H9 (cell line): Measurements from ENCODE around the gene HAUS7. TPM values are rescaled to one million over a fixed set of nuclear protein-coding genes. Genes with fewer than 3 reads are reported as not detected.

ENCODE experiments used
- DNase-seq: peaks from one replicate; pipeline ENCODE4 v3.0.0-alpha.2; 2017
- H2AFZ ChIP-seq: one replicate; pipeline ENCODE4 v1.6.1; 2013; ENCODE audit warnings: mild to moderate bottlenecking, low read length, control low read depth, moderate library complexity
- H2AK5ac ChIP-seq: 2 replicates; pipeline ENCODE4 v1.6.1; 2013; ENCODE audit warnings: low read length, control low read depth, mixed read lengths; ENCODE audit not compliant: insufficient read length
- H2BK120ac ChIP-seq: one replicate; pipeline ENCODE4 v1.6.1; 2013; ENCODE audit warnings: low read depth, mild to moderate bottlenecking, low read length, control low read depth, inconsistent platforms; ENCODE audit not compliant: poor library complexity, severe bottlenecking
- H2BK12ac ChIP-seq: 2 replicates; pipeline ENCODE4 v1.6.1; 2013; ENCODE audit warnings: low read length, control low read depth, mixed read lengths, low read depth; ENCODE audit not compliant: insufficient read length
- H2BK15ac ChIP-seq: 2 replicates; pipeline ENCODE4 v1.6.1; 2013; ENCODE audit warnings: low read depth, low read length, control low read depth
- H2BK20ac ChIP-seq: one replicate; pipeline ENCODE4 v1.6.1; 2013; ENCODE audit warnings: low read depth, mild to moderate bottlenecking, low read length, control low read depth, inconsistent platforms; ENCODE audit not compliant: poor library complexity, severe bottlenecking
- H2BK5ac ChIP-seq: 2 replicates; pipeline ENCODE4 v1.6.1; 2013; ENCODE audit warnings: low read length, control low read depth, mixed read lengths; ENCODE audit not compliant: insufficient read length
- H3K14ac ChIP-seq: 2 replicates; pipeline ENCODE4 v1.6.1; 2013; ENCODE audit warnings: low read length, control low read depth; ENCODE audit not compliant: insufficient read depth
- H3K18ac ChIP-seq: 2 replicates; pipeline ENCODE4 v1.6.1; 2013; ENCODE audit warnings: low read depth, mild to moderate bottlenecking, mixed read lengths, low read length, control low read depth; ENCODE audit not compliant: insufficient read length
- H3K23ac ChIP-seq: 2 replicates; pipeline ENCODE4 v1.6.1; 2013; ENCODE audit warnings: low read length, control low read depth, mixed read lengths, low read depth; ENCODE audit not compliant: insufficient read length
- H3K23me2 ChIP-seq: 2 replicates; pipeline ENCODE4 v1.6.1; 2013; ENCODE audit warnings: low read depth, mild to moderate bottlenecking, mixed read lengths, low read length, control low read depth; ENCODE audit not compliant: insufficient read length, poor library complexity, severe bottlenecking
- H3K27ac ChIP-seq: 2 replicates; pipeline ENCODE4 v1.5.1; 2013; ENCODE audit warnings: low read length, control low read depth, mixed read lengths, low read depth; ENCODE audit not compliant: insufficient read length
- H3K27me3 ChIP-seq: 2 replicates; pipeline ENCODE4 v1.6.1; 2013; ENCODE audit warnings: low read length, control low read depth, inconsistent platforms; ENCODE audit not compliant: insufficient read depth
- H3K4ac ChIP-seq: 2 replicates; pipeline ENCODE4 v1.6.1; 2013; ENCODE audit warnings: low read depth, mild to moderate bottlenecking, control low read depth, inconsistent platforms, low read length, moderate library complexity
- H3K4me1 ChIP-seq: 2 replicates; pipeline ENCODE4 v1.6.1; 2013; ENCODE audit warnings: low read length, control low read depth, inconsistent platforms; ENCODE audit not compliant: insufficient read depth
- H3K4me2 ChIP-seq: 2 replicates; pipeline ENCODE4 v1.6.1; 2013; ENCODE audit warnings: low read length, control low read depth, mixed read lengths; ENCODE audit not compliant: insufficient read length, insufficient read depth
- H3K56ac ChIP-seq: 2 replicates; pipeline ENCODE4 v1.6.1; 2013; ENCODE audit warnings: low read depth, mild to moderate bottlenecking, mixed read lengths, low read length, control low read depth; ENCODE audit not compliant: insufficient read length
- H3K79me1 ChIP-seq: 2 replicates; pipeline ENCODE4 v1.6.1; 2013; ENCODE audit warnings: low read depth, mild to moderate bottlenecking, moderate library complexity, low read length, control low read depth, inconsistent platforms; ENCODE audit not compliant: insufficient read depth, poor library complexity, severe bottlenecking
- H3K79me2 ChIP-seq: 2 replicates; pipeline ENCODE4 v1.6.1; 2013; ENCODE audit warnings: low read length, control low read depth, inconsistent platforms; ENCODE audit not compliant: insufficient read depth
- H3K9ac ChIP-seq: 2 replicates; pipeline ENCODE4 v1.6.1; 2013; ENCODE audit warnings: low read length, control low read depth, mixed read lengths; ENCODE audit not compliant: insufficient read length; ENCODE audit errors: extremely low read depth
- H3K9me3 ChIP-seq: one replicate; pipeline ENCODE4 v1.6.1; 2013; ENCODE audit warnings: low read depth, low read length, inconsistent platforms; ENCODE audit not compliant: control insufficient read depth
- H3T11ph ChIP-seq: one replicate; pipeline ENCODE4 v1.6.1; 2013; ENCODE audit warnings: mild to moderate bottlenecking, low read length, control low read depth, inconsistent platforms
- H4K20me1 ChIP-seq: one replicate; pipeline ENCODE4 v1.6.1; 2013; ENCODE audit not compliant: control insufficient read depth, insufficient read length, insufficient read depth
- H4K5ac ChIP-seq: 2 replicates; pipeline ENCODE4 v1.6.1; 2013; ENCODE audit warnings: low read depth, mild to moderate bottlenecking, mixed read lengths, low read length, control low read depth; ENCODE audit not compliant: insufficient read length
- H4K8ac ChIP-seq: replicated peaks from 2 replicates; pipeline ENCODE4 v1.6.1; 2013; ENCODE audit warnings: low read length, control low read depth, mixed read lengths, low read depth; ENCODE audit not compliant: insufficient read length
- H4K91ac ChIP-seq: 2 replicates; pipeline ENCODE4 v1.6.1; 2013; ENCODE audit warnings: low read depth, mild to moderate bottlenecking, moderate library complexity, mixed read lengths, low read length, control low read depth; ENCODE audit not compliant: insufficient read length
- H3K27ac Mint-ChIP-seq, 3 experiments: 2 replicates in 2 of 3; 3 replicates in 1 of 3; pipeline ENCODE4 v1.8.0; 2020 to 2021; ENCODE audit warnings: mixed read lengths in 3 of 3, mild to moderate bottlenecking in 1 of 3, moderate library complexity in 1 of 3
- H3K27me3 Mint-ChIP-seq: 2 replicates; pipeline ENCODE4 v1.8.0; 2021; ENCODE audit warnings: low read depth, mild to moderate bottlenecking, moderate library complexity, mixed read lengths
- H3K36me3 Mint-ChIP-seq, 3 experiments: 2 replicates in 2 of 3; 3 replicates in 1 of 3; pipeline ENCODE4 v1.8.0; 2020 to 2021; ENCODE audit warnings: low read depth in 3 of 3, mixed read lengths in 3 of 3; ENCODE audit not compliant: insufficient read depth in 1 of 3
- H3K4me1 Mint-ChIP-seq, 2 experiments: 2 replicates each; pipeline ENCODE4 v1.8.0; 2020; ENCODE audit warnings: mixed read lengths in 2 of 2
- H3K4me3 Mint-ChIP-seq, 2 experiments: 2 replicates in 1 of 2; 3 replicates in 1 of 2; pipeline ENCODE4 v1.8.0; 2020 to 2021; ENCODE audit warnings: mild to moderate bottlenecking in 2 of 2, mixed read lengths in 2 of 2, moderate library complexity in 1 of 2
- H3K9me3 Mint-ChIP-seq, 2 experiments: 2 replicates in 1 of 2; 3 replicates in 1 of 2; pipeline ENCODE4 v1.8.0; 2020; ENCODE audit warnings: mild to moderate bottlenecking in 2 of 2, mixed read lengths in 2 of 2, moderate library complexity in 1 of 2
- CTCF ChIP-seq: fragments of 200-600 bp; sonication (generic); conservative IDR thresholded peaks from 3 replicates; pipeline ENCODE4 v1.8.0; 2021; ENCODE audit warnings: antibody characterized with exemption, mild to moderate bottlenecking
- WGBS: extraction: QIAGEN DNeasy Blood & Tissue Kit; methylation state at CpG from one replicate; pipeline ENCODE4 v1.1.7; 2013; ENCODE audit warnings: missing lambda C conversion rate, low lambda C conversion rate, mixed read lengths; ENCODE audit not compliant: insufficient read length; ENCODE audit errors: extremely low coverage; 5-methylcytosine and 5-hydroxymethylcytosine counted together
- total RNA-seq: library from RNA; stranded (reverse); gene quantifications from 2 replicates; pipeline ENCODE4 v1.2.1, GENCODE V29; 2021

The HAUS7 gene
- total RNA-seq, 1 experiment from 2014 or later, result 45.3 TPM

DNA sequence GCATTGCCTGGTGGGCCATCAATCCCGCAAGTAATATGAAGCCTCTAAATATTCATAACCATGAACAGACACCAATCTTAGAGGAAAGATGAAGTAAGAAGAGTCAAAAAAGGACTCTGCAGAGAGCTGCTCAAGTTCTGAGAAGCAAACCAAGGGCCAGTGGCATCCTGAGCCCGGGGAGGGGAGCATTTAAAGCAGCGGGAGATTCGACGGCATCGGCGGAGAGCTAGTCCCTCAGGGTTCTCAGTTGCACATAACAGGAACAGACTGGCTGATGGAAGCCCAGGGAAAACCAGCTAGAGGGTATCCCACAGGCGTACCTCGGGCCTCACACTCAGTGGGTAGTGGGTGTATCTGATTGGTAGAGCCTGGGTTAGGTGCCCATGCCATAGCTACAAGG is 64.4 kb downstream of the HAUS7 start:
- H3K23me2 ChIP-seq, result no peaks in the 10 kb centered on the region
- H3K27me3 ChIP-seq, result peaks cover 3% of the 10 kb centered on the region; the same call in 1 of the 2 replicates
- H2BK12ac ChIP-seq, result no peak overlapping the region
- Mint-ChIP-seq H3K9me3 (peaks cover 68 to 85% of the 10 kb centered on the region in 2 experiments), H3K4me3 (no peak overlapping the region), H3K4me1 (peaks cover 2 to 4% of the 10 kb centered on the region in 2 experiments; a peak in 2 of 4 replicates), H3K27me3 (peaks cover 47% of the 10 kb centered on the region), H3K27ac (no peak overlapping the region), H3K36me3 (peaks cover 6 to 19% (median 10%) of the 10 kb centered on the region in 3 experiments)
- H3K27ac ChIP-seq, result no peak overlapping the region
- no peak overlapping the region for H3K23ac ChIP-seq
- H4K20me1 ChIP-seq, result no peaks in the 10 kb centered on the region
- no peak overlapping the region for H4K8ac ChIP-seq
- no peak overlapping the region for H3T11ph ChIP-seq
- H2BK5ac ChIP-seq, result no peak overlapping the region
- H3K4me1 ChIP-seq, result no peaks in the 10 kb centered on the region
- no peak overlapping the region for H3K56ac ChIP-seq
- H3K9me3 ChIP-seq, result peaks cover 16% of the 10 kb centered on the region
- DNase-seq, result no peak
- H4K5ac ChIP-seq, result no peak overlapping the region
- H3K18ac ChIP-seq, result no peak overlapping the region
- no peak overlapping the region for H2BK15ac ChIP-seq
- no peak overlapping the region for H3K14ac ChIP-seq
- no peak overlapping the region for H2BK20ac ChIP-seq
- no peak overlapping the region for H3K9ac ChIP-seq
- no peak overlapping the region for H2AK5ac ChIP-seq
- no peak overlapping the region for H2AFZ ChIP-seq
- no peak overlapping the region for H4K91ac ChIP-seq
- no peaks in the 10 kb centered on the region for H3K79me1 ChIP-seq
- H3K4me2 ChIP-seq, result no peak overlapping the region
- no CpG with 5 or more reads among the region's 9 CpGs for WGBS
- H2BK120ac ChIP-seq, result no peak overlapping the region
- no peak overlapping the region for H3K4ac ChIP-seq
- no peaks in the 10 kb centered on the region for H3K79me2 ChIP-seq
- TF ChIP-seq CTCF, result no peak
